Stimulated activated CD4-positive, alpha-beta T cell treated with anti-CD3 and anti-CD28 coated beads, Interleukin-15, amount 100 ng/mL, for 24 hours (primary cell): ENCODE results near the gene DAND5.
A peak's percentile ranks its signal among the peaks of the same experiment; 100 is the strongest.

ENCODE experiments used
- DNase-seq: peaks from one replicate; pipeline ENCODE4 v3.0.0-alpha.2; 2020

Gene DAND5

DNA sequence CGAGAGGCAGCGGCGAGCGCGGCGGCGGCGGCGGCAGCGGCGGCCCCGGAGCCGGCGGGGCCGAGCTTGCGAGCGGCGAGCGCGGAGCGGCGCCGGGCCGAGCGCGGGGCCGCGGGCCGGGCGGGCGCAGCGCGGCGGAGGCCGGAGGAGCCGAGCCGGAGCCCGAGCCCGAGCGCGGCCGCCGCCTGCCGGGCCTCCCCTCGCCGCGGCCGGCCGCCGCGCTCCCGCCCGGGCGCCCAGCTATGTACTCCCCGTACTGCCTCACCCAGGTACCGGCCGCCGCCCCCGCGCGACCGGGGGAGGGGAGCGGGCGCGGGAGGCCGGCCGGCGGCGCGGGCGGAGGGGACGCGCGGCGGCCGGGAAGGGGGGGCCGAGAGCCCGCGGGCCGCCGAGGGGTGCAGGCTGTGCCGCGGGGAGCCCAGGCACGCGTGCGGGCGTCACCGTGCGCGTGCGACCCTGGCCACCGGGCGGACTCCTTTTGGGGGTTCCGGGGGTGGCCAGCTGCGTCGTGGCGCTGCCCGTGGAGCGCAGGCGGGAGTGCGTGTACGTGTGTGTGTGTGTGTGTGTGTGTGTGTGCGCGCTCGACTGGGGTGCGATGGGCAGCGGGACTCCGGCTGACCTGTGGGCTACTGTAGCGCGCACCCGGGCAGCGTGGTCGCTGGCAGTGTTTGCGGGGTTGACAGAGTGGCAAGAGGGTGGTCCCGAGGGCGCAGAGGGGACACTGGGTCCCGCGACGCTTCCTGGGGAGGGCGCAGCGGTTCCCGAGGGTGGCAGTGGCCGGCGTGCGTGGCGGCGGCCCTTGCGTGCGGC lies 26.4 kb downstream of the DAND5 start:
- peak; percentile 37 for DNase-seq

DNA sequence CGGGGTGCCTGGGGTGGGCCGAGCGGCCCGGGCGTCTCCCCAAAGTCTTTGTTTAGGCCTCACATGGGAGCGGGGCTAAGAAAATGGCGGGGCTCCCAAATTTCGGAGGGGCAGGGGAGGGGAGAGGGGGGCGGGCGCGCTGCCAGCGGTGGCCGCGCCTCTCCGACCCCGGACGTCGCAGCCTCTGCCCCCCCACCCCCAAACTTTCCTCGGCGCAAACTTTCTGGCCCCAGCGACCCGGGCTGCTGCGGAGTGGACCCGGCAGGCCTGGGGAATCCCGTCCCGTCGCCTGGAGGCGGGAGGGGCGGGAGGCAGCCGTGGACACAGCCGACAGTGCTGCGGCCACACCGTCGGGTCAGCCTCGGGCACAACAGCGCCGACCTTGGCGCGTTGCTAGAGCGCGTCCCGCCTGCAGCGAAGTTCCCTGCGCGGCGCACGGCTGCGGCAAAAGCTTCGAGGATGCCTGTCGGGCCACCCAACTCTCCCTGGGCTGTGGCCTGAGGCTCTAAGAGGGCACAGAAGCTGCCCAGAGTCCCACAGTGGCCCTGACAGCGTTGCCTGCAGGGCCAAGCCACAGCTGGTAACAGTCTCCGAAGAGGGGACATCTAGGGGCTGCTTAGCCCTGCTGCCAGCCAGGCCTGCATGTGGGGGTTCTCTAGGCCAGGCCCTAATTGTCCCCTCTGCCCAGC lies 27.2 kb downstream of the DAND5 start:
- DNase-seq, result no peak

DNA sequence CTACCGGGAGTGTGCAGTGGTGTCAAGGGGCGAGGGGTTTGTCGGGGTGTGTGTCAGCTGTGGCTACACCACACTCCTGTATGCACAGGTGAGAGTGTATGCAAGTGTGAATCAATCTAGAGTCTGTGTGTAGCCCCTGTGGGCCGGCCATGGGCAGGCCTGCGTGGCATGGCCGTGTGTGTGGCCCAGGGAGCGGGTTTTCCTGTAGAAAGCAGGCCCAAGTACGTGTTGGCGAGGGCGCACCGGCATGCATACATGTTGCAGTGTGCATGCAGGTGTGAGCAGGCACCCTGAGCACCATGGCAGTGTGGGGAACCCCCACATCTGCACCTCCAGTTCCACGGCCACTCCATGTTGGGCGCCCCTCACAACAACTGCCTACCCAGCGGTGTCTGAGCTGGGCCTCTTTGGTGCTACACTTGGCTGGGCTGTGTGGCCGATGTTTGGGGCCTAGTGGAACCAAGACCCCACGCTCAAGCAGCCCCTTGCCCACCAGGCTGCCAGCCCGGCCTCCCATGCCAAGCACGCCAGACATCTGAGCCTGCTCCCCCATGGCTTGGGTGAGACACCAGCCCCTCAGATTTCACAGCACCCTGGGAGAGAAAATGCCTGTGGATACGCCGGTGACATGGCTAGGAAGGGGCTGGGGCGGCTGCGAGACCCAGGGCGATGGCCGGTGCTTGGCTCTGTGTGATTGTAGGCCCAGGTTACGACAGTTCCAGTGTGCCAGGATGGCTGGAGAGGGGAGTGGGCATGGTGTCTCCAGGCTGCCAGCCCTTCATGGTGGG lies 28.0 kb downstream of the DAND5 start:
- no peak for DNase-seq

DNA sequence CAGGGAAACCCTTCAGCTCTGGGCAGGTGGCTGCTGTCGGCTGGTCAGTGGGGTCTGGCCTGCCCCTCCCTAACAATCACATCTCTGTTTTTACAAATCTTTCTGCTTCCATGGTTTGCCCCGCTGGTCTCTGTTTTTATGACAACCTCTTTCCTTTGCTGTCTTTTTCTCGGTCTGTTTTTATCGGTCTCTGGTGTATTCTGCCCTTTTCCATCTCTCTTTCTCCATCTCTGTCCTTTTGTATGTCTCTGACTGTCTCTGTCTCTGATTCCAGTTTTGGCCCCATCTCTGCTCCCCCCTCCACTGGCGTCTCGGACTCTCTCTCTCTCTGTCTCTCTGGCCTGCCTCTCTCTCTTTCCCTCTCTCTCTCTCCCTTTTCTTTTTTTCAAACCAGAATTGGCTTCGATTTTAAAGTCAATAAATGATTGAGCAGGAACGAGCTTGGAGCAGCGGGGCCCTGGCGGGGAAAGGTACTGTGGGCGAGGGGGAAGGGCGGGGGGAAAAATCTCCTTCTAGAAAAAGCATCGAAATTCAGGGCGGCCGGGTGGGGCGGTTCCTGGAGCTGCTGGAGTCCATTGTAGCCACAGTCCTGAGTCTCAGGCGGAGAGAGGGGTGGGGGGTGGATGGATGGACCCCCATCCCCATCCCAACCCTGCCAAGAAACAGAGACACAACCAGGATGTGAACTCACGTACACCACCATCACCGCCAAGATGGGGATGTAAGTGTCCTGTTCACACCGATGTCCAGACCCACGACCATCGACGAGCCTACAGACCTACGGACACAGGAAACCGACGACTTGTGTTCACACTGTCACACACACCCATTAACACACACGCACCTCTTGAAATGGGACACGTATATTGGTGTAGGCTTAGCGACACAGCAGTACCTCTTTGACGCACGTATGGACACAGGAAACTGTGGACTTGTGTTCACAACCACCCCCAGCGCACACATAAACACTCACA lies 28.9 kb downstream of the DAND5 start:
- no peak for DNase-seq

DNA sequence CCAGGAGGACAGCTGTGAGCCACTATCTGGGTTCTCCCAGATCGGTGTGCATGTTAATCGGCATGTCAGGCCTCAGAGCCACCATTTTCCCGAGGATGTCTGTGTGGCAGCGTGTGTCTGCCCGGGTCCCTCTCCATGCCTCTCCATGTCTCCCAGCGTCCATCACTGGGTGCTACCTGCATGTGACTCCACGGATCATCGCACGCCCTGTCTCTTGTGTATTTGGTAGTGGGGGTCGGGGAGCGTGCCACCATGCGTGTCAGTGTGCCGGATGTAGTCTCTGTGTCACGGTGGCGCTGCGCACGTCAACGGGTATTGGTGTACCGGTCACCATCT lies 31.8 kb downstream of the DAND5 start:
- no peak for DNase-seq

DNA sequence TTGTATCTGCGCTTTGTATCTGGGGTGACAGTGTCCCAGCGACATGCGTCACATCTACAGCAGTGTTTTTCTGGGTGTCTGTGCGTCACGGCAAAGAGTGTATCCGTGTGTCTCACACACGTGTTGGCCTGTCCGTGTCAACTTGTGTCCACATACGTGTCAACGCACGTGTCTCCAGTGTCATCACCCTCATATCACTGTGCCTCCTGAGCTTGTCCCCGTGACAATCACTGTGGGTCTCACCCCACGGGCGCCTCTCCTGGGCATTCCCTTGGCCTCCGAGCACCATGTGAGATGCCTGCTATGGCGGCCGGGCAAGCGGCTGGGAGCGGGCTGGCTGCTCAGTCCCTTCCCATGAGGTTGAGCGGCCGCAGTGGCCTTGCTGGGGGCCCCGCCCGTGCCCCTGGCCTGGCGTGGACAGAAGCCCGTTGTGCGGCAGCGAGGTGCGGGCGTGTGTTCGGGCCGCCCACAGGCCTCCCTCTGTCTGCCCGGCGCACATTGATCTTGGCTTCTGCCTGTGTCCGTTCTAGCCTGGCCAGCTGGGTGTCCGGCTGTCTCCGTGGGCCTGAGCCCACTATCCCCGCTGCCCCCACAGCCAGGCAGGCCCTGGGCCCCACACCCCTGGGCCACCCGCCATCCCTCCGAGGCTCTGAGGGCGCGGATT lies 32.3 kb downstream of the DAND5 start:
- no peak for DNase-seq

DNA sequence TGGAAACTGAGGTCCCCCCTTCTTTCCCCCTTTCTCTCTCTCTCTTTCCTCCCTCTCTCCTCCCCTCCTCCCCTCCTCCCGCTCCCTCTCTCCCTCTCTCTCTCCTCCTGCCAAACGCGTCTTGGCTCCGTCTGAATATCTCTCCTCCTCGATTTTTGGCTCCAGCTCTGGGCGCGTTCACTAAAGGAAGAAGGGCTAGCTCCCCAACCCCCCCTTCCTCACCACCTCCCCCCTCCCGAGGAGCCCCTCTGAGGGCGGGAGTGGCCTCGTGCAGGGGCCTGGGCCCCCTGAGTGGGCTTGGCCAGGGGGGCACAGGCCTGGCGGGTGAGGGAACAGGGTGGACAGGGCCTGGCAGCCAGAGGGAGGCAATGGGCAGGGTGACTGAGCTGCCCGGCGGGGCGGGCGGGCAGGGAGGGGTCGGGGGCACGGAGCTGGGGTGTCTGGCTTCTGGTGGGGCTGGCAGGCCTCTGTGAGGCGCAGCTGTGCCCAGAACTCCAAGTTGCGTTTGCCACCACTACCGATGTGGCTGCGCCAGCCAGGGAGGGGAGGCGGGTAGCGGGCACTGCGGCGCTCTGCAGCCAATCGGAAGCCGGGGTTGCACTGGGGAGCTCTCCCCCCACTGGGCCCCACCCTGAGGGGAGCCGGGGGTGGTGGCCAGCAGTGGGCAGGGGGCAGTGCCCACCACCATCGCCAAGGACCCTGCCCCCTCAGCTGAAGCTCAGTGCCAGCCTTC lies 33.0 kb downstream of the DAND5 start:
- DNase-seq, result no peak

DNA sequence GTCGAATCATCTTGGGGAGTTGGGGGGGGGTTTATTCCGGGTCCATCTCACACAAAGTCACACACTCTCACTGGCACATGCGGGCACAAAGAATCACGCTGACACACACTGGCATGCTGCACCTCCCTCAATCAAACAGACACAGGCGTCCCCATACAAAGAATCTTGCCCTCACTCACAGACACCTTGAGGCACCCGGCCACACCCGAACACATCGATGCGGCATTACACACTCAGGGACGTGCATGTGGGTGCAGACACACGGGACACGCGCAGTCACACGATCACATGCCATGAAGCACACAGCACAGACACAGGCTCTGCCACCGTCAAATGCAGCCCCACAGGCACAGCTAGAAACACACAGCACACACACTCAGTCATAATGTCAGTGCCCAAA lies 33.7 kb downstream of the DAND5 start:
- DNase-seq, result no peak

DNA sequence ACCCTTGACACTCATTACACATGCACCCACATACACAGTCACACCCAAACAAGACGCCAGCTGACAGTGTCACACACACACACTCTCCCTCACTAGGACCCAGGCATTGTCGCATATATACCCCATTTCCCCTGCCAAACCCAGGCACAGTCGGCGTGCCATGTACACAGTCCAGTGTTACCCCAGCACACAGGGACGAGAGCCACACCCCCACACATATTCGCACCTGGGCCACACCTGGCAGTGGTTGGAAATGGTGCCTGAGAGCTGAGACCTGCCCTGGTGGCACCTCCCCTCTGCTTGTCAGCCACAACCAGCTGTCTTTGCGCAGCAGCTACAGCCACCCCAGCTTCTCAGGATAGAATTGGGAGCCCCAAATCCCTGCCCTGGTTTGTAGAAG lies 34.9 kb downstream of the DAND5 start:
- no peak for DNase-seq

DNA sequence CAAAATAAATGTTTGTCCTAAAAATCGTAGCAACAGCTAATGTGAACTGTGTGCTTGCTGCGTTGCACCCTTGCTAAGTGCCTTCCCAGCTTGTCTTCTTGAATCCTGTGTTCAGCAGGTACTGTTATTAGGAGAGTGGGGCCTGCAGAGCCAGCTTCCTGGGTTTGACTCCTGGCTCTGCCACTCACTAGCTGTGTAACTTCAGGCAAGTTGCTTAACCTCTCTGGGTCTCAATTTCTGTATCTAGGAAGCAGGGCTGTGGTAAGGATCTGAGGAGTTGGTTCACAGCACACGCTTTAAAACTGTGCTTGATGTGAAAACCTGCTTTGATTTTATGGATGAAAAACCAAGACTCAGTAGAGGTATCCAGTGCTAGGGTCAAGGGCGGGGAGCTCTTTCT lies 35.9 kb downstream of the DAND5 start:
- no peak for DNase-seq

DNA sequence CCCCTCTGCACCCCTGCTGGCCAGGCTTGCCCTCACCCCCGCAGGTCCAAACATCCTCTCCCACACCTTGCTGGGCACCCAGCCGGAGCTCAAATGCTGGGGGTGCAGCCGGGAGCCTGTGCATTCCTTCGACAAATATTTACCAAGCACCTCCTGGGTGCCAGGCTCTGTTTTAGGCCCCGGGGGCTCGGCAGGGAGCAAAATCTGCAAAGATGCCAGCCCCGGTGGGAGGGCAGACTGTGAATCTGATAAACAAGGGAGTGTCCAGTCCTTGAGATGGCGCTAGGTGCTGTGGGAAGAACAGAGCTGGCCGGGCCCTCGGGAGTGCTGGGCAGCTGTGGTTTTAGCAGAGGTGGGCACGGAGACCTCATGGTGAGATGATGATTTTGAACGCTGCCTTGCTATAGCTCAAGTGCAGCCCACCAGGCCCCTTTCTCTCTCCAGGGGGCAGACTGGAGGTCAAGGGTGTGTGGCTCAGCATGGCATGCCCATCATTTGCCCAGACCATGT lies 36.5 kb downstream of the DAND5 start:
- DNase-seq, result no peak

DNA sequence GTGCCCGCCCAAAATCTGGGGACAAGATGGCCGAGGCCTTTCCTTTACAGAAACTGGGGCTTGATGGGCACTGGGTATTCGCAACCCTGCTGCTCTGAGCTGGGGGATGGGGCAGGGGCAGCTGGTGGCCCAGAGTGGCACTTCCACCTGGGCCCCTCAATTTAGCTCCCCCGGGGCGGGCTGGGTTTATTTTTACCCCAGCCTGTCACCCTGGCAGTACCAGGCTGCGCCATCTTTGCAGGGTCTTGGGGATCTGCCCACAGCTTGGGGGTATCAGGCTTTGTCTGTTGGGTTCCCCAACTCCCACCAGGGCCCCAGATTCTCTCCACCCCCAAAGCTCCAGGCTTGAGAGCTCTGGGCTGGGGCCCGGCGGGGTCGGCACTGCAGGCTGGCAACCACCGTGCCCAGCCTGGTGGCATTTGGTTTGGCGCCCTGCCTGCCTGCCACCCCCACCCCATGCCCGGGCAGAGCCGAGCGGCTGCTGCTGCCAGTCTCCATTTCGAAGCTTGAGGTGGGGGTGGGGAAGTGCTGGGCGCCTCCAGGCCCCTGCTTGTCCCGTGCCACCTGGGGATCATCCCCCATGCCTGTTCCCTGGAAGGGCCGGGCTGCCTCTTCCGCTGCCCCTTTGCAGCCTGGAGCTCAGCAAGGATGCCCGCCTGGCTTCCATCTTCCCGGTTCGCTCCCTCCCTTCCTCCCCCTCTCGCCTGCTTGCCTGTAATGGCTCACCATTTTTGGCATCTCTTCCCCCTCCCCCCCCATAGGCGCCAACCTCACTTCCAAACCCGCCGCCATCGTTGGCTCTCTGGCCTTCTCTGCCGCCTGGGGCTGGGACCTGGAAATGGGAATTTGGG lies 37.3 kb downstream of the DAND5 start:
- no peak for DNase-seq

DNA sequence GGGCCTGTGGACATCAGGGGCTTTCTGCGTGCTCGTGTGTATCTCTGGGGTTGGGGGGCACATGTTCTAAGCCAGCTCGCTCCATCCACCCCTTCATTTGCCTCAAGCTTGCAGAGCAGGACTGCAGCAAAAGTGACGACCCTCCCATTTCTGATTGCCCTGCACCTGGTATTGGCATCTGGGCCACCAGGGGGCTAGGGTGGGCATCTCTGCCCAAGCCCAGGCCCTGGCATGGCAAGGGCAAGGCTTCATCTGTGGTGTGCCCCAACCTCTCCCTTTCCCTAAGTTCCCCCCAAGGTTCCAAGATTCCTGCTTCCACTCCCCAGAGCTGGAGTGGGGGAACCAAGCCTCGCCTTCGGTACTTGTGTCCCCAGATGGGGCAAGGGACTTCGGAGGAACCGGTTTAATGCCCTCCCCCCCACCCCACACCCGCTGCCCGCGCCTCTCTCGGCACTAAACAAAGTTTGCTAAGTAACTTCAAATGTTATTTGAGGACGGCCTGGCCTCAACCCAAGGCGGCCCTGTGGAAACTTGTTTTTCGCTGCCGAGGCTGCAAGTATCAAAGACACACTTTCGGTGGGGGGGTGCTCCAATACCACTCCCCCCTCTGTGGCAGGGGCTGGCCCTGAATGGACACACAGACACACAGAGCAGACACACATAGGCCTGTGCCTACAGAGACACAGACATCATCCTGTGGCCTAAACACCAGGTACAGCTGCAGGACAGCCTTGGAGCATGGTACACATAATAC lies 38.1 kb downstream of the DAND5 start:
- DNase-seq, result no peak

DNA sequence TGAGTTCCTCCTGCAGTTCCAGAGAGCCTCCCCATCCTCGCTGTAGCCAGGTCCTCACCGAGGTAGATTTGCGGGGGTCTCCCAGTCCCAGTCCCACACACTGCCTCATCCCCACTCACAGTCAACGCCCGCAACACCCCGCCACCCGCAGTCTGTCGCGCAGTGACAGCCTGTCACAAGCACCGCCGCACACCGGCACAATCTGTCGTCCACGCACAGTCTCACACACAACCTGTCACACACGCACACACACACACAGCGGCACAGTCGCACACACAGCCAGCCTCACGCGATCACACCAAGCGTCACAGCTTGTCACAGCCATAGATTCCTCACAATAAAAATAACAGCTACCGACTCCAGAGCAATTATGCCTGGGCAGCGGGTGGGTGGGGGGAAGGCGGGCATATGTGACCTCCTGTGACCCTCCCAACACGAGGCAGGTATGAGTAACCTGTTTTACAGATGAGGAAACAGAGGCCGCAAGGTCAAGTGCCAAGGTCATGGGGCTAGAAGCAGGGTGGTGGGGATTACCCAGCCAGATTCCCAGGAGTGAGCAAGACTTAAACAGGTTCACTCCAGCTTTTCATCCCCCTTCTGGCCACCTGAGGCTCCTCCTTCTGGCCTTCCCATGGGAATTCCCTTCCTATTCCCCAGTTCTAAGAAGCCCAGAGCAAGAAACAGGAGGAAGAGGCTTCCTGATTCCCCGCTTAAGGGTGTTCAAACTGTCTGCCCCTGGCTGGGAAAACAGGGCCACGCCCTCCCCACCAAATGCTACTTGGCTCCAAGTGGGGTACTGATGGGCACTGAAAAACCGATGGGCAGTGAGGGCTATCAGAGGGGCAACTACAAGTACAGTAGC lies 39.8 kb downstream of the DAND5 start:
- DNase-seq, result no peak

DNA sequence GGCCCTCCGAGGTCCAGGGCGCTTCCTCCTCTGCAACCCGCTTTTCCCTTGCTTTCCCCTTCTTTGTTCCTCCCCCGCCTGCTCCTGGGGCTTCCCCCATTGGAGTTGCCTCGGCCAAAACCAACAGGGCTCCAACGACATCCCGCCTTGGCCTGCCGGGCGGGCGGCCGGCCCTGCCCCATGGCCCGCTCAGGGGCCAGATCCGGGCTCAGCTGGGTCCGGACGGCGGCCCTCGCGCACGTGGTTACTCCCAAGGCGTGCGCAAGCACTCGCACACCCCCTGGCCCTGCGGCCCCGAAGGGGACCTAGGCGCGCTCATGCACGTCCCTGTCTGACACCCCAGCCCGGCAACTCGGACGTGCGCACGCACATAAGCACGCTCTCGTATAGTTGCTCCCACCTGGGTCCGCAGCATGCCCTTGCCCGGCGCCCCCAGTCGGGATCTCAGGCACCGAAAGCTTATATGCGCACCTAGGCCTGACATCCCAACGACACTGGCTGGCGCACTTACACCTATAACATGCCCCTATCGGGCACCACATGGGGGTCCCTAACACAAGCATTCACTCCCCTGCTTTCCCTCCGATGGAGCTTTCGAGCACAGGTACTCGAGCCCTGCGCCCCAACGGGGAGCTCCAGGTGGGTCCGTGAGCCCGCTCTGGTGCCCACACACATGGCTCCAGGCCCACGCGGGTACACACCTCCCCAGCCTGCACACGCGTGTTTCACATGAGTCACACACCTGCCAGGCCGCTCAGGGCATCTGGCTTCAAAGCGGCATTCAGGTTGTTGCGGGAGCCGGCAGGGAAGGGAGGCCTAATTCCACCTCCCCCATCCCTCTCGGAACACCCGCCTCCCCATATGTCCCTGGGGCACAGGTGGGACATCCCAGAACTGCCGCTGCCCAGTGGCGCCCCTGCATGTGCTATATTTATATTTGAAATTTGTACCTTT lies 40.9 kb downstream of the DAND5 start:
- no peak for DNase-seq

DNA sequence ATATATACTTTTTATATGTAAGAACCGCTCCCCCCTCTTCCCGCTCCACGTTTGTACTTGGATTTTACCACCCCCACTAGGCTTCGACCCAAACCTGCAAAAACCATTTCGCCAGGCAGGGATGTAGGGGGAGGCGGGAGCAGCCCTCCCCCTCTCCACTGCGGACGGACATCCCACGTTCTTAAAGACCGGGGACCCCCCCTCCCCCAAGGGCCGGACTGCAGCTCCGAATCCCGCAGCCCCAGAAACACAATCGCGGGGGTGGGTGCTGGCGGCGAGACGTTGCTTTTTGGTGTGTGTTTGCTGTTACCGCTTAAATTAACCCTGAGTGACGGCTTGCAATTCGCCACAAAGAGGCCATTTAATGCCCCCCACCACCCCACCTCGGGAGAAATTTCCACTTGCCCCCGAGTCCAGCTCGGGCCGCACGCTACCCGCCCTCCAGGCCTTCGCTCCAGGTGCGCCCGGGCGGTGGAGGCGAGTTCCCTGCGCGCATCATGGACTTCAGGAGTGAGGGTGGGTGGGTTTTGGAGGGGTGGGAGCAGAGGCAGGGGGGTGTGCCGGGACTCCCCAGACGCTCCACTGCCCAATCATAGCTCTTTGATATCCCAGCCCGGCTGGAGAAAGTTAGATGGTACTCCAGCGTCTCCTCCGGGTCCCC lies 41.7 kb downstream of the DAND5 start:
- DNase-seq, result no peak
